Activated gamma-delta T cell treated with anti-CD3 and anti-CD28 coated beads, Interleukin-2, amount 50 U/mL, for 16 hours (primary cell): ENCODE measurements around the gene TNS1.

Experiments used
- DNase-seq: peaks from one replicate; pipeline ENCODE4 v3.0.0-alpha.2; 2020; ENCODE audit warnings: low read depth

The TNS1 gene

GRCh38 chr2:217929757-217930707, 72.8 kb downstream of the TNS1 start:
- DNase-seq: no peak

- DNase-seq: no peak
Observed at GRCh38 chr2:217929272-217929671, 73.5 kb downstream of the TNS1 start.

- no peak for DNase-seq
Observed at GRCh38 chr2:217928324-217929181, 74.2 kb downstream of the TNS1 start.

GRCh38 chr2:217927601-217928323, 75.0 kb downstream of the TNS1 start:
- no peak for DNase-seq

- DNase-seq: no peak
Observed at GRCh38 chr2:217926801-217927200, 76.0 kb downstream of the TNS1 start.

- no peak for DNase-seq
Observed at GRCh38 chr2:217924346-217924901, 78.4 kb downstream of the TNS1 start.

GRCh38 chr2:217923007-217923686, 79.6 kb downstream of the TNS1 start:
- DNase-seq: no peak

GRCh38 chr2:217922101-217923006, 80.4 kb downstream of the TNS1 start:
- DNase-seq: no peak

- no peak for DNase-seq
Observed at GRCh38 chr2:217920879-217921603, 81.8 kb downstream of the TNS1 start.

- no peak for DNase-seq
Observed at GRCh38 chr2:217919781-217920351, 82.9 kb downstream of the TNS1 start.

- DNase-seq: no peak
Observed at GRCh38 chr2:217919204-217919603, 83.6 kb downstream of the TNS1 start.

- DNase-seq: no peak
Observed at GRCh38 chr2:217918308-217919024, 84.3 kb downstream of the TNS1 start.

- DNase-seq: no peak
Observed at GRCh38 chr2:217916504-217917254, 86.1 kb downstream of the TNS1 start.

GRCh38 chr2:217915706-217916105, 87.1 kb downstream of the TNS1 start:
- no peak for DNase-seq

GRCh38 chr2:217914878-217915277, 87.9 kb downstream of the TNS1 start:
- no peak for DNase-seq

GRCh38 chr2:217914078-217914477, 88.7 kb downstream of the TNS1 start:
- DNase-seq: no peak

GRCh38 chr2:217913436-217913835, 89.4 kb downstream of the TNS1 start:
- no peak for DNase-seq
